Stomach smooth muscle (tissue), 2 donors: ENCODE measurements around the gene BICC1.

Source experiments
- H3K27ac ChIP-seq: one replicate; pipeline ENCODE4 v1.7.0; 2013; ENCODE audit warnings: mild to moderate bottlenecking, low read length, inconsistent platforms
- H3K27me3 ChIP-seq, 2 donors: one replicate each; pipeline ENCODE4 v1.7.0; 2013; ENCODE audit warnings: low read length in 2 of 2; ENCODE audit not compliant: insufficient read depth in 2 of 2, control insufficient read depth in 1 of 2
- H3K36me3 ChIP-seq, 2 donors: one replicate each; pipeline ENCODE4 v1.7.0; 2013; ENCODE audit warnings: low read length in 2 of 2; ENCODE audit not compliant: control insufficient read depth in 2 of 2, insufficient read depth in 2 of 2
- H3K4me1 ChIP-seq: one replicate; pipeline ENCODE4 v1.7.0; 2013; ENCODE audit warnings: low read length; ENCODE audit not compliant: control insufficient read depth, insufficient read depth
- H3K4me3 ChIP-seq, 2 donors: one replicate each; pipeline ENCODE4 v1.7.0; 2013; ENCODE audit warnings: low read length in 2 of 2
- H3K9ac ChIP-seq, 2 donors: one replicate each; pipeline ENCODE4 v1.7.0; 2013; ENCODE audit warnings: low read length in 2 of 2, mild to moderate bottlenecking in 1 of 2
- H3K9me3 ChIP-seq, 2 donors: one replicate each; pipeline ENCODE4 v1.7.0; 2013; ENCODE audit warnings: low read length in 2 of 2; ENCODE audit not compliant: control insufficient read depth in 2 of 2
- donor health status: healthy.
- donor health status: Pancreatic carcinoma.

The BICC1 gene

DNA sequence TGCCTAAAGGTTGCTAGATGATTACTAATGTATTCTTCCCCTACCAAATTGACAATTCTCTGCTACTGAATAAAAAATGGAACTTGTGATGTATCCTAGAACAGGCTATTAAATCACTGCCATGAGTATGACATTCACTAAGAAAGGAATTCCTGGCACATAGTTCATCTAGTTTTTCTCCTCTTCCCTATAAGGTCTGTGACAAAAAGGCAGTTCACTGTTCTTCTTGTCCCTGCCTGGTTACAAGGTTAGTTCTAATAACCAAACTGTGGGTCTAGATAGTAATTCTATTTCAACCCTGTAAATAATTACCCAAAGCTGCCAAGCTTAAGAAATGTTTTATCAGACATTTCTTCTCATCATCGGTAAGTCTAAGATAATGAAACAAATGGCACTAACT is 245.6 kb downstream of the BICC1 start:
- no peaks in the 10 kb centered on the region for H3K9me3 ChIP-seq
- H3K4me1 ChIP-seq, result no peaks in the 10 kb centered on the region
- no peaks in the 10 kb centered on the region for H3K27me3 ChIP-seq
- no peak overlapping the region for H3K9ac ChIP-seq
- no peak overlapping the region for H3K4me3 ChIP-seq
- no peaks in the 10 kb centered on the region for H3K36me3 ChIP-seq
- H3K27ac ChIP-seq, result no peak overlapping the region

DNA sequence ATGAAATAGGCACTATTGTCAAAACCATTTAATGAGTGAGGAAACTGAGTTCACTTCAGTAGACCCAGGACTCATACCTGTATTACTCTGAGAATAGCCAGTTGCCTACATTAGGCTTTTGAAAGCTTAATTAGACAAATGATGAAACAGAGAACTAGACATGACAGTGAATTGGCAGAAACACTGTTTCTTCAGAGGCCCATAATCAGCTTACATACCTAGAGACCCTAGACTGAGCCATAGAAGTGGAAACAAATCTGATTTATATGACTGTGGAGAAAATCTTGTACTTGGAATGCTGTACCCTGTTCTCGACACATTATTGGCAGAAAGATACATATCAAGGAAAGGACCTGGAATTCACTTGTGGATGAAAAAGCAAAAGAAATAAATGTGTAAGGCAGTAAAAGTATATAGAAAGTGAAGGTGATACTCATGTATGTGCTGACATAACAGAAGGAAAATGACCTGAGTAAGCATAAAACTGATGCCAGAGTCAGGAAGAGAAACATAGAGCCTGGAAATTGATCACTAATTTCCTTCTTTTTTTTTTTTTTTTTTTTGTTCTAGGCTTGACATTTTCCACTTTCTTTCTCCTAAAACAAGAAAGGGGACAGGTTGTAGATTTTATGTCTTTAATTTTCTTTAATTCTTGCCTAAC is 251.5 kb downstream of the BICC1 start:
- H3K27me3 ChIP-seq, result no peaks in the 10 kb centered on the region
- H3K36me3 ChIP-seq, result no peaks in the 10 kb centered on the region
- peaks cover 2 to 8% of the 10 kb centered on the region in 2 donors for H3K9me3 ChIP-seq
- H3K4me3 ChIP-seq, result no peak overlapping the region
- no peaks in the 10 kb centered on the region for H3K4me1 ChIP-seq
- H3K9ac ChIP-seq, result no peak overlapping the region
- no peak overlapping the region for H3K27ac ChIP-seq

DNA sequence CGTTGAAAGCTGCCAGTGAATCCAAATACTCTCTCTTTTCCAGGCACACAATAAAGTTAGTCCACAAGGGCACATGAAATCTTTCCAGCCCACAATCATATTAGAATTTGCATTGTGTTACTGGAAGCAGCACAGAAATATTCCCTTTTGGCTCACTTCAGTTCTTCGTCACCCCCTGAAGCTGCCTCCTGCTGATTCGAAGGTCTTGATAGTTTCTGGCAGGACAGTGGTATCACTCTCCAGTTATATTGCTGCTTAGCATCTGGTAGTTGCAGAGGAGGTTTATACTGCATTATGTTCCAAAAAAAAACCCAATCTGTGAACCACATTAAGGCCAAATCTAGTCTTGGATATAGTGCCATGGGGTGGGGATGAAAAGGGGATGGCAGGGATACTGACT is 253.2 kb downstream of the BICC1 start:
- no peak overlapping the region for H3K27ac ChIP-seq
- no peaks in the 10 kb centered on the region for H3K4me1 ChIP-seq
- H3K9ac ChIP-seq, result no peak overlapping the region
- H3K9me3 ChIP-seq, result peaks cover 2 to 8% of the 10 kb centered on the region in 2 donors
- H3K4me3 ChIP-seq, result no peak overlapping the region
- H3K36me3 ChIP-seq, result no peaks in the 10 kb centered on the region
- no peaks in the 10 kb centered on the region for H3K27me3 ChIP-seq

DNA sequence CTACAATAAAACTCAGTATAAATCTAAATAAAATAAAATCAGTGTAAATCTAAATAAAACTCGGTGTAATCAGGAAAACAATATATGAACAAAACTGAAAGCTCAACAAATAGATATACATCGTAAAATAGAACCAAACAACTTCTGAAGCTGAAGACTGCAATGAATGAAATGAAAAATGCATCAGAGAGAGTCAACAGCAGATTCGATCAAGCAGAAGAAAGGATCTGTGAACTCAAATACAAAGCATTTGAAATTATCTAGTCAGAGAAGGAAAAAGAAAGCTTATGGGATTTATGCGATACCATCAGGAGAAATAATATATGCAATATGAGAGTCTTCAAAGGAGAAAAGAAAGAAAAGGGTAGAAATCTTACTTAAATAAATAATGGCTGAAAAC is 255.0 kb downstream of the BICC1 start:
- Histone ChIP-seq H3K36me3 (no peaks in the 10 kb centered on the region), H3K27me3 (no peaks in the 10 kb centered on the region), H3K27ac (no peak overlapping the region), H3K9me3 (peaks cover 2 to 8% of the 10 kb centered on the region in 2 donors), H3K9ac (no peak overlapping the region), H3K4me3 (no peak overlapping the region), H3K4me1 (no peaks in the 10 kb centered on the region)

DNA sequence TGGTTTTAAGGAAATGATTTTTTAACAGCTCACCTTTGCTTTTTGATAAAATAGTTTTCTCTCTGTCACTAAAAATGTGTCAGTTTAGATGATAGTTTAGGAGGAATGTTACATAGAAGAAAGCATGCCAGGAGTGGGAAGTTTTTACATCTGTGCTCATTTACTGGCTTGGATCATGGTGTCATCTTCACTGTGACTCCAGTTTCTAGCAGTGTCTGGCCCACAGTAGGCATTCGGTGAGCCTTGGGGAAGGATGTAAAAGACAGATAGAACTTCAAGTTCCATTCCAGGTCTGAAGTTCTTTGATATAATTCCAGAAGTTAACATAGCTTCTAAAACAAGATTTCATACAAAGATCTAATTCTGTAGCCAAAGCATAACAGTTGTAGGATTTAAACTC is 259.2 kb downstream of the BICC1 start:
- H3K4me3 ChIP-seq, result no peak overlapping the region
- H3K4me1 ChIP-seq, result no peaks in the 10 kb centered on the region
- no peaks in the 10 kb centered on the region for H3K36me3 ChIP-seq
- peaks cover 2 to 6% of the 10 kb centered on the region in 2 donors for H3K9me3 ChIP-seq
- no peaks in the 10 kb centered on the region for H3K27me3 ChIP-seq
- no peak overlapping the region for H3K27ac ChIP-seq
- H3K9ac ChIP-seq, result no peak overlapping the region

DNA sequence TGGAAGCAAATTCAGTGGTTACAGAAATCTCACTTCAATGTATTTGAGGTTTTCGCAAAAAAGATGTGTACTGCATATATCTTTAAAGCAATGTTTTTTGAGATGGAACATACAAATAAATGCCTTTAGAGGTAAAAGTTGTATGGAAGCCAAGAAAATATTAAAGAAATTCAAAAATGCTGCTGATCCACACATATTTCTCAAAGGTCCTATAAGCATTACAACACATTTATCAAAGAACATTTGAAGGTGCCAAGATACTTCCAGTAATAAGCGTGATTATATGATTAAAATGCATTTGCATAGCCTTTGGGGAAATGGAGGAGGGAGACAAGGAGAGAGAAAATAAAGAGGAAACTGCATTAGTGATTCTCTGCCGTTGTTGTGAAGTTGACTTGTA is 260.1 kb downstream of the BICC1 start:
- Histone ChIP-seq H3K9me3 (no peaks in the 10 kb centered on the region), H3K27me3 (no peaks in the 10 kb centered on the region), H3K9ac (no peak overlapping the region), H3K4me1 (no peaks in the 10 kb centered on the region), H3K27ac (no peak overlapping the region), H3K36me3 (no peaks in the 10 kb centered on the region), H3K4me3 (no peak overlapping the region)

DNA sequence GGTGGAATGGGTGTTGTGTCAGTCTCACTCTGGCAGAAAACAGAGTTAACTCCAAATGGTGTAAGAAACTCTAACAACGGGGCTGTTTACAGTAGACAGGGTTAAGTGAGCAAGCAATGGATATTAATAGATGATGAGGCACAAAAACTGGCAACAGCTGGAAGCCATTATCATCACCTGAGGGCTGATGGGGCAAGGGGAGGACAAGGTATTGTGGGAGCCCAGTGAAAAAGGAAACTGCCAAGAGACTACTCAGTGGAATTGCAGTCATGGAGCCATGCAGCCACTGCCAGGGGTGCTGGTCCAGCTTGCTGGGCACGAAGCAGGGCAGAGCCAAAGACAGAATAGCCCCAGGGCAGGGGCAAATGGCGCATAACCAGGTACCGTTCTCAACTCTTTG is 260.7 kb downstream of the BICC1 start:
- no peak overlapping the region for H3K4me3 ChIP-seq
- H3K36me3 ChIP-seq, result no peaks in the 10 kb centered on the region
- no peak overlapping the region for H3K27ac ChIP-seq
- no peaks in the 10 kb centered on the region for H3K9me3 ChIP-seq
- H3K27me3 ChIP-seq, result no peaks in the 10 kb centered on the region
- no peak overlapping the region for H3K9ac ChIP-seq
- no peaks in the 10 kb centered on the region for H3K4me1 ChIP-seq

DNA sequence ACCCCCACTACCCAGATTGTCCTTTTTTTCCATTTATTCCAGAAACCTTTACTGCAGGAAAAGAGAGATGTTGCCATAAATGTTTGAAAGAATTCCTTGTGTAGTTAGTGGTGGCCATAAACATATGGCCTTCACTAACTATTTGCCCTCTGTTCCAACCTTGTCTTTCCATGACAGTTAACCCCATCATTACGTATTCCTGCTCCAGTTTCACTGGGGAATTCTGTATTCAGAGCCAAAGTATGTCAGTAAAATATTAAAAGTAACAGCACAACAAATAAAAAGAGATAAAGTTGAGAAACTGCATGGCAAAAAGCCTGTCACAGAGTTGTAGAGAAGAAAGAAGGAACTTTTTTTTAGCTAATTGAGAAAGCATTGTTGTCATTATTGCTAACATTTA is 261.3 kb downstream of the BICC1 start:
- Histone ChIP-seq H3K4me1 (no peaks in the 10 kb centered on the region), H3K36me3 (no peaks in the 10 kb centered on the region), H3K4me3 (no peak overlapping the region), H3K9me3 (no peaks in the 10 kb centered on the region), H3K27ac (no peak overlapping the region), H3K27me3 (no peaks in the 10 kb centered on the region), H3K9ac (no peak overlapping the region)

DNA sequence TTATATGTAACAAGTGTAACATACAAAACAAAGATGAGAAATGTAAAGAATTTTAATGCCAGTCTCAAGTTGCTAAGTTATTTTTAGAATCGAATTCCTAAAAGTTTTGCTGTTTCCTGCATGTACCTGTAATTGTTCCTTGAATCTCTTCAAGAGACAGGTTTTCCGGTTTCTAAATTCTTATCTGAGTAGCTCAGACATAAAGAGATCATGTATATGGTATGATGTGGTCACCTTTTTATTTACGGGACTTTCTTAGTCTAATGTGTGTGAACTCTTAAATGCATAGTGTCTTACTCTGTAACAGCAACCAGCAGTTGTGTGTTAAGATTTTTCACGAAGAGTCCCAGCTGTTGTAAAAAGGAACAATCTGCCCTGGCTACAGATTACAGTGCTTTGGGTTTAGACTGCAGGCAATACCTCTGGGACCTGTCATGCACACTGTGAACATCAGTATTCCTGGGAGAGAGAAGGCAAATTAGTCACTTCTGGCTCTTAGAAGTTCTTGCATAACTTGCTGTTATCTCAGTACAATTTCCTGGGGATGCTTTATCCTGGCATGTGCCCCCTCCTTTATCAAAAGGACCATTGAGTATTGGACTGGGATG is 263.4 kb downstream of the BICC1 start:
- H3K4me3 ChIP-seq, result no peak overlapping the region
- H3K9ac ChIP-seq, result no peak overlapping the region
- no peaks in the 10 kb centered on the region for H3K36me3 ChIP-seq
- no peaks in the 10 kb centered on the region for H3K27me3 ChIP-seq
- no peaks in the 10 kb centered on the region for H3K9me3 ChIP-seq
- H3K27ac ChIP-seq, result no peak overlapping the region
- H3K4me1 ChIP-seq, result no peaks in the 10 kb centered on the region

DNA sequence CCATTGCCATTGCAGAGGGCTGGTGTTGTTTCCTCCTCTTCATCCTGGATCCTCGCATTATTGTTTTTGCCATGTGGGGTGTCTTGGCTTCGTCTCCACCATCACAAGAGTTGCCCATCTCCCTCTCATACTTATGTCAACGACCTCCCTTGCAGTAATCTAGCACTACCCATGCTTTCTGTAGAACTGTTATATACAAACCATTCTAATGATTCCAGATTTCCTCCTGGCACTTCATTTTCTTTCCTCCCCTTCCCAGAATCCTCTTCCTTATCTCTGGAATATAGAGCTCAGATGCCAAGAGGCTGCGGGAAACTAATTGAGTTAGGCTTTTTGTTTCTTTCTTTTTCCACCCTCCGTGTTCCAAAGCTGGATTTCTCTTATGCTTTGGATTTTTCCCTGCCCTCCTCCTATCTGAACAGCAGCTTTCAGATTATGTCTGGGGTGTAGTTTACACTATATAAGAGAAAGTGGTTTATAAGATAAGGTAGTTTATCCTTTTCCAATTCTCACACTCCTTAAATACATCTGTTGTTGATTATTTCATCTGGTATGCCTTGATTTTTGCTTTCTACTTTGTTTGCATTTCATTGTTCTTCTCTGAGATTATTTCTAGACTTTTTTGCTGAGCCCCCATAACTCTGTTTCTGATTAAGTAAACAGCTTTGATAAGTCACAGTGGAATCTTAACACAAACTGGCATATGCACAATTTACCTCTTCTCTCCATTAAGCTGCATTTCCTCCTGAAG is 264.1 kb downstream of the BICC1 start:
- Histone ChIP-seq H3K27me3 (no peaks in the 10 kb centered on the region), H3K4me3 (no peak overlapping the region), H3K9ac (no peak overlapping the region), H3K4me1 (no peaks in the 10 kb centered on the region), H3K9me3 (no peaks in the 10 kb centered on the region), H3K36me3 (no peaks in the 10 kb centered on the region), H3K27ac (no peak overlapping the region)

DNA sequence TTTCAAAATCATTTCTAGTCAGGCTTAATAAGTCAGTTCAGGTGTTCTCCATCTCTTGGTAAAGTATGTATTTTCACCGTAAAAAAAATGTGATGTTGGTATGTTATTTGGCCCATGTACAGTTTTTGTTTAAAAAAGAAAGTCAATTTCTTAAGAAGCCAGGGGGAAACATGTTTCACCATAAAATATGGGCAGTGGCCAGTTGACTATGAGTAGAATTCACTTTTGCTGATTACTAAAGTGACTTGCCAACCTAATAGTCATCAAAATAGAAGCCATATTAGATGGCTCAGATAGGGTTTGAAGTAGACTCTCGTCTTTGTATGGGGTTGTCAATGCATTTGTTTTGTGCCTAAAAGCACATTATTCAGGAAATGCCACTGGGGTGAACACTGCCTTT is 266.3 kb downstream of the BICC1 start:
- Histone ChIP-seq H3K4me1 (no peaks in the 10 kb centered on the region), H3K27ac (no peak overlapping the region), H3K9ac (no peak overlapping the region), H3K27me3 (no peaks in the 10 kb centered on the region), H3K4me3 (no peak overlapping the region), H3K9me3 (no peaks in the 10 kb centered on the region), H3K36me3 (no peaks in the 10 kb centered on the region)
